Nucleus accumbens (tissue), 56 donors: ENCODE results near the gene PCDHAC2.

Source experiments
- DNase-seq, 56 donors: peaks; one replicate each; lab custom pipeline; 2025; lab: John Stamatoyannopoulos, UW

PCDHAC2 gene

GRCh38 chr5:140966293-140967225 is at the start of gene PCDHAC2:
TSS of gene PCDHAC2 (plus strand) at chr5:140966476. CDS start at chr5:140966767, 291 bp downstream.
- peak in 52 of 56 donors; percentile 20 to 83 (median 68) for DNase-seq

- no peak for DNase-seq
Observed at GRCh38 chr5:140923601-140924000, 42.7 kb upstream of the PCDHAC2 start.

- peak in 9 of 56 donors; percentile 16 to 54 (median 34) for DNase-seq
Observed at GRCh38 chr5:140925806-140926442, 40.4 kb upstream of the PCDHAC2 start, which contains the start of gene PCDHAC1. TSS of gene PCDHAC1 (plus strand) at chr5:140926299. CDS start at chr5:140926893, 594 bp downstream.

GRCh38 chr5:140926443-140927227 is 39.6 kb upstream of the PCDHAC2 start:
- DNase-seq: peak in 52 of 56 donors; percentile 9 to 86 (median 58)

- no peak for DNase-seq
Observed at GRCh38 chr5:140927228-140927573, 39.1 kb upstream of the PCDHAC2 start.

- no peak for DNase-seq
Observed at GRCh38 chr5:140934964-140935606, 31.2 kb upstream of the PCDHAC2 start.

GRCh38 chr5:140946578-140946977 is 19.7 kb upstream of the PCDHAC2 start:
- no peak for DNase-seq

GRCh38 chr5:140951636-140952035 is 14.6 kb upstream of the PCDHAC2 start:
- no peak for DNase-seq

GRCh38 chr5:140953234-140953633 is 13.0 kb upstream of the PCDHAC2 start:
- DNase-seq: no peak

GRCh38 chr5:140962190-140962589 is 4.1 kb upstream of the PCDHAC2 start:
- DNase-seq: no peak

GRCh38 chr5:140964356-140964755 is 1.9 kb upstream of the PCDHAC2 start:
- DNase-seq: no peak

GRCh38 chr5:140965905-140966292 is 377 bp upstream of the PCDHAC2 start:
- peak in 16 of 56 donors; percentile 16 to 76 (median 50) for DNase-seq

GRCh38 chr5:140967226-140967893 is 1.1 kb downstream of the PCDHAC2 start:
- peak in 3 of 56 donors; percentile 27 to 40 (median 27) for DNase-seq

- no peak for DNase-seq
Observed at GRCh38 chr5:140969880-140970279, 3.6 kb downstream of the PCDHAC2 start.

GRCh38 chr5:140973550-140973949 is 7.3 kb downstream of the PCDHAC2 start:
- no peak for DNase-seq

- DNase-seq: no peak
Observed at GRCh38 chr5:140977003-140977402, 10.7 kb downstream of the PCDHAC2 start.

GRCh38 chr5:140978260-140978659 is 12.0 kb downstream of the PCDHAC2 start:
- DNase-seq: no peak

- DNase-seq: no peak
Observed at GRCh38 chr5:140978983-140979382, 12.7 kb downstream of the PCDHAC2 start.

GRCh38 chr5:140982083-140982716 is 15.9 kb downstream of the PCDHAC2 start:
- DNase-seq: no peak
